Measurements from ENCODE around the gene TMED8.
"Not testable (repeated sequence)": the region's sequence is repeated elsewhere in the genome, so short reads cannot be mapped to it uniquely, and the experiment has no call there.

Gene TMED8

DNA sequence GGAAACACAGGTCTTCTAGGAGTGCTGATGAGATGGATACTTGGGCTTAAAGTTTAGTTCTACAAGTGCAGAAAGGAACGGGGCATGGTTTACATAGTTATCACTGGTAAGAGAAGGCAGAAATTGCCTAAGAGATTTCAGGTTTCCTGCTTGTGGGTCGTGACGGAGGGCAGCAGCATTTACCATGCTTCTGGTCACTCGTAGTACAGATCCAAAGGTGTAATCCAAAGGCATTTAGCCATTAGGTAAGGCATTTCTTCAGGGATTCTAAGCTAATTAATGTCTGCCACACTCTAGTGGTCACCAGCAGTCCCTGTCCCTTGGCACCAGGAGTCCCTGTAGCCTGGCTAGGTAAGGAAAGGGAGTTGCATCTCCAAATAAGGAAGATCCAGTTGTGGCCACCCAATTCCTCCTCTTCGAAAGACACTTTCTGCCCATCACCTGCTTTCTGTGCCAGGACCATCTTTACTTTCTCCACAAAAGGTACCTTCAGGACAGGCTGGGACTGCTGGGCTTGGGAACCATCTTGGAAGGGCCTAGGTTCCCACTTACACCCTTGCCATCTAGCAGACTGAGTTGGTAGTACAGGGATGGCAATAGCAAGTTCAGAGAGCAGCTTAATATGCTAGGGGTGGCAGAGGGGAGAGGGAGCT is 54.5 kb downstream of the TMED8 start:
- no peak for DNase-seq (ENCODE audit: low spot score)

DNA sequence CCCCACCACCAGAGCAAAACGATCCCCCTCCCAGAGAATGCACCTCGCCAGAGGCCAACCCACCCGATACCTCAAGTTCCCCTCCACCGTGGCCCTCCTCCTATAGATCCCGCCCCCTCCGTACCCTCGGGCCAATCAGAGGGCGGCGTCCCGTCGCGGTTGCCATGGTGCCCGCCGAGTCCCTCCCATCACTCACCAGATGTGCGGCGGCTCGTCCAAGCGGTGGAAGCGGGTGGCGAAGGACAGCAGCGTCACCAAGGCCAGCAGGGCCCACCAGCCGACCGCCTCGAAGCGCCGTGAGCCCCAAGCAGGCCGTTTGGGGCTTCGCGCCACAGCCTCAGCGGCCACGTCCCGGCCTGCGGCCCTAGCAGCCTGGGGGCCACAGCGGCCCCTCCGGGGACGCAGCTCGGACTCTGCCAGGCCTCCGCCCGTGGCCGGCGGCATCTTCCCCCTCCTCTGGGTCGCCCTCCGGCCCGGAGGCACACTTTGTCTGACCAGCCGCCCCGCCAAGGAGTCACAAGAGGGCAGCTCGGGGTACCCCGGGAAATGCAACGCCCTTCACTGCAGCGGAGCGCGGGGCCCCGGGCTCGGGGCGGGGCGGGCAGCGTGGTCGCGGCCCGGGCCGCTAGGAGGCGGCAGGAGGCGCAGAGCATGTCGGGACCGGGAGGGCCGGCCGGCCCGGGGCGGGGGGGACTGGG is 56.5 kb downstream of the TMED8 start, which contains the start of gene POMT2:
POMT2 (minus strand) TSS at position 646 of the 698 bp plus-strand sequence; CDS start at position 444, 202 bp downstream.
- peak; percentile 94 for DNase-seq (ENCODE audit: low spot score)

DNA sequence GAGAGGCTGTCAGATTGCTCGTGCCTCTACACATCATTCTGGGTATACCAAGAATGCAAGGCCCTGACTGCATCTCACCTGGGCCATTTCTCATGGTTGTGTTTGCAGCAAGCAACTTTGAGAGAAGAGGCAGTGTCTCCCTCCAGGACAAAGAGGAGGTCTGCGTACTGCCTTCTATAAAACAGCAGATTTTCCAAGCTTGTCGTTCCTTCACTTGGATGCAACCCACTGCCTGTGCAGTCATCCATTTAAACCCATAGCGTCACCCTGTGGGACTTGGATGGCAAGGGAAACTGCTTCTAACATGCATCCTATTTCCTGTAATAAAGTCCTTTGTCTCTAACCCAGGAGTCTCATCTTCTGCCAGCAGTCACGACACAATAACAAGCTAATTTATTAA is 57.5 kb downstream of the TMED8 start:
- no peak for DNase-seq (ENCODE audit: low spot score)

DNA sequence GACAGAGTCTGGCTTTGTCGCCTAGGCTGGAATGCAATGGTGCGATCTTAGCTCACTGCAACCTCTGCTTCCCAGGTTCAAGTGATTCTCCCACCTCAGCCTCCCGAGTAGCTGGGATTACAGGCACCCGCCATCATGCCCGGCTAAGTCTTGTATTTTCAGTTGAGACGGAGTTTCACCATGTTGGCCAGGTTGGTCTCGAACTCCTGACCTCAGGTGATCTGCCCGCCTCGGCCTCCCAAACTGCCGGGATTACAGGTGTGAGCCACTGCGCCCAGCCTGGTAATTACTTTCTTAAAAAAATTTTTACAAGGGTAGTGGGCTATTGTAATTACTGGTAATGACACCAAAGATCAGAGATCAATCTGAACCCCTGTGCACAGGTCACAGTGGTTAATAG is 58.1 kb downstream of the TMED8 start:
- not testable (repeated sequence) for DNase-seq (ENCODE audit: low spot score)

DNA sequence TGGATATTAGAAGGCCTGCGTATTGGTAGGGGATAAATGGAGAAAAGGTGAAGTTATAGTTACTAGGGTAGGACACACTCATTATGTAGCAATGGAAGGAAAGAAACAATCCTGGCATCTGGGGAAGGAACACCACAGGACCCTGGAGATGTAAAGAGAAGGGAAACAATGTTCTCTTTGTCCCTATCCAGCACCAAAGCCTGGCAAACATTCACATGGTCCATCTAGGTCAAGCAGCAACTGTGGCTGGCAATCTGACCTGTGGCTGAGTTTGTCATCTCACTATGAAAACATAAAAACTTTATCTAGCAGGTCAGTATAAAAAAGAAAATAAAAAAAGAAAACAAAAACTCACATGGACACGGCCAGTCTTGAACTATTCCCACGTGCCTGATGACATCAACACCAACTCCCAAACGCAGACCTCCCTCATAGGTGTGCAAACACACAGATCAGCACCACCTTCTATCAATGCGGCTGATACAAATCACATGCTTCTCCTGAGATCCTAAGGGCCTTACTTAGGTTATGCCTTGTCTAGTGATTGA is 58.8 kb downstream of the TMED8 start:
- DNase-seq (ENCODE audit: low spot score) = no peak

DNA sequence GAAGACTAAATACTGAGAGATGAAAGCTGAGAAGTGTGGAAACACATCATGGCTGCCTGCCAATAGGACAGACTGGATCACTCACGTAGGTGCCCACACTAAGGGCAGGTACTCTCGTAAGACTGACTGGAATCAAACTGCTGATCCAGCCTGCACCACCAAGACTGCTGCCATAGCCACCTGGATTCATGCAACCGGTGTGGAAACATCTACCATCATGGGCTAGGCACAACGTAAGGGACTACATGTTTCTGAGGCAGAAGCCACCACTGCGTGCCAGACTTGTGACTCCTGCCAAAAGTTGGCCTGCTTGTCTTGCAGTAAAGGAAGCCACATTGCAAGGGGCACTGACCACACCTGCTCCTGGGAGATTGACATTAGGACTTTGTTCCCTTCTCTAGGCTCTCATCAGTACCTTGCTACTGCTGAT is 60.0 kb downstream of the TMED8 start:
- DNase-seq (ENCODE audit: low spot score) = no peak

DNA sequence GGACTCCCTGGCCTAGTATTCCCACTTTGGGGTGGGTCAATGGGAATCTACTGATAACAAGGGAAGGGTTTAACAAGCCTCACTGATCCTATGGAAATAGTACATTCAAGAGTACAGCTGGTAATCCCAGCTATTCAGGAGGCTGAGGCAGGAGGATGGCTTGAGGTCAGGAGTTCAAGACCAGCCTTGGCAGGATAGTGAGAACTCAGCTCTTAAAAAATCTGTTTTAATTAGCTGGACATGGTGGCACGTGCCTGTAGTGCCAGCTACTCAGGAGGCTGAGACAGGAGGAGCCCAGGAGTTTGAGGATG is 60.7 kb downstream of the TMED8 start:
- no peak for DNase-seq (ENCODE audit: low spot score)

DNA sequence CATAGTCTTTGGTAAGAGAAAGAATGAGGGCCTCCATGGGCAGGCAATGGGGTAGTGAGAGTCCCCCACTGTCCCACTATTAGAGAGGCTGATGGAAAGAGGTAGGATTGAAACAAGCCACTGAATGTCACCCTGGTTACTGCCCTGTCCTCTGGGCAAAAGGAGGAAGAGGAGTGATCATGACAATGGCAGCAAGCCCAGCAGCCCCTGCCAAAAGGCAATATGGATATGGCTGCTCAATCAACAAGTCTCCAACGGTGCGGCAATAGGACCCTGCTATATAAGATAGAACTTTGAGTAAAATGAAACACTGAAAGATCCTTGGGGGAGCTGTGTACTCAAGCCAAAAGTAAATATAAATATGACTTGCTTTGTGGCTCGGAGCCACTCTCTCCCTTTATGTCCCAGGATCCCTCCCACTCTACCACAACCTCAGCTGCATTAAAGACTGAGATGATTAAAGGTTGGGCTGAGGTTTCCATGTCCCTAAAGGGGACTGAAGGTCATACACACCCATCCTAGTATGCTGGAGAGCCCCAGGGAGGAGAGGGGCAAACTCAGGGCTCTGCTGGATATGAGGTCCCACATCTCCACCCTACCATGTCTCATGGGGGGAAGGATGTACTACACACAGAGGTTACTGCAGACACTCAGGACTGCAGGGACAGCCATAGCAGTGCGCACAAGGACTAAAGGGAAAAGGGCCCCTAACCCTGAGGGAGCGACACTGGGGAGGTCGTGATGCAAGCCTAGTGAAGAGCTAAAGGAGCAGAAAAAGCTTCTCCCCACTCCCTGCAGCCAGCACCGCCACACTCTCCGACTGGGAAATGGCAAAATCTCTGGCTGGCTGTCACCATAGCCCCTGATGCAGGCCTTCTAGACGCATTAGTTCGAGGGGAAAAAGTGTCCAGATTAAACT is 62.1 kb downstream of the TMED8 start:
- no peak for DNase-seq (ENCODE audit: low spot score)

DNA sequence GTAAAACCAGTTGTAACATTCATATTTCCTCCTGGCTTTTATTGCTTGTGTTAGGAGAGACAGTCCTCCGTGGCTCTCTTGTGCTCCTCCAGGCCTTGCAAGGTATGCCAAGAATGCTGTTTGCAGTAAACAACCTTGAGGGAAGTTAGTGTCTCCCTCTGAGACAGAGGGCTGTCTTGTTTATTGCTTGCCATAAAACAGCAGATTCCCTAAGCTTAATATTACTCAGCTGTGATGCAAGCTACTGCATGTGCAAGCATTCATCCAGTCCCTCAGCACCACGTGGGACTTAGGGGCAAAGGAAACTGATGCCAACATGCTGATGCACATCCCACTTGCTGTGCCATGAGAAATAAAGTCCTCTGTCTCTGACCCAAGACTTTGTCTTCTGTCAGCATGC is 62.9 kb downstream of the TMED8 start:
- DNase-seq (ENCODE audit: low spot score) = no peak

DNA sequence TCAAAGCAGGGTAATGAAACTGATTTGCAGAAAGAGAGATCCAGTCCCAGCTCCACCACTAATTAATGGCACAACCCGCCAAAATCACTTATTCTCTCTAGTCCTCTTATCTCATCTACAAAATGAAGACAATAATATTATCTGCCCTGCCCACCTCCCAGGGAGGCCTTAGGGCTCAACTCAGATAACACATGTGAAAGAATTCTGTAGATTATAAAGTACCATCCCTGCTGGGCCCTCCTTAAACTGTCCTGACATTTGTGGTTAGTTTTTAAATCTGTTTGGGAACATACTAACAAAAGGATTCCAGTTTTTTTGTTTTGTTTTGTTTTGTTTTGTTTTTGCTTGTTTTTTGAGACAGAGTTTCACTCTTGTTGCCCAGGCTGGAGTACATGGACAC is 63.5 kb downstream of the TMED8 start:
- no peak for DNase-seq (ENCODE audit: low spot score)

DNA sequence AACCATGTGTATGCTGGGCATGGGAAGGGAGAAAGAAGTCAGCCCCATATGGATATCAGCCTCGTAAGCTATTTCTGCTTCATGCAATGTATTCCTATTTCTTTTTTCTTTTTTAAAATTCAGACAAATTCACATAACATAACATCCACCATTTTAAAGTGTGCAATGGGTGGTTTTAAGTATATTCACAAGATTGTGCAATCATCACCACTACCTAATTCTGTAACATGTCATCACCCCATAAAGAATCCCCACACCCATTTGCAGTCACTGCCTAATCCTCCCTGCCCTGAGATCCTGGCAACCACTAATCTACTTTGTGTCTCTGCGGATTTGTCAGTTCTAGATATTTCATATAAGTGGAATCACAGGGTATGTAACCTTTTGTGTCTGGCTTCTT is 65.7 kb downstream of the TMED8 start:
- no peak for DNase-seq (ENCODE audit: low spot score)

DNA sequence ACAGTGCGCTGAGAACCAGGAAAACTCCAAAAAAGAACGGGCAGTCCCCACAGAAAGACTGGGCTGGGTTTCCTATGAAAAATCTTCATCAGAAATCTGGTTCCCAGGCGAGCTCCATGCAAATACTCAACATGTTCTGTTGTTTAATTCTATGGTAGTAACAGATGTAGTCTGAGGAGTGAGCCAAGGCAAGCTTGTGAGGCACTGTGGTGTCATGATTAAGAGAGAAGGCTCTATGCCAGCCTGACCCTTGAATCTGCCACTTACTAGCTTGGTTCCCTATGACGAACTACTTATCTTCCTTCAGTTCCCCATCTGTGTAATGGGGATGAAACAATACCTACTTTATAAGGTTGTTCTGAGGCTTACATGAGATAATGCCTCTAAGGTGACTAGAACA is 66.9 kb downstream of the TMED8 start:
- DNase-seq (ENCODE audit: low spot score) = no peak

DNA sequence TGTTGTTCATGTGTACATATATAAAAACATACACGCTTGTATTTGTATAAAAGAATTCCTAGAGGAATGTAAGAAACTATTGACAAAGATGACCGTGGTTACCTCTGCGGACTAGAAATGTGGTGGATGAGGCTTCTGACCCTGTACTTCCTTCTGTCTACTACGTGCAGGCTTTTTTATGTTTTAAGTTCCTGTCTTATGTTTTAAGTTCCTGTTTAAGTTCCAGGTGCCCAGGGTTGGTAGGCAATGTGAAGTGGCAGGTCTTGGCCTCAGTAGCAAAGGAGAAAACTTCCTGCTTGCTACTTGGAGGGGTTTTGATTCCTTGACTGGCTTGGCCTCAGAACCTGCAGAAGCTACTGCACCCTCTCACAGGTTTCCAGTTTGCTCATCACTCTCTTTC is 67.8 kb downstream of the TMED8 start:
- DNase-seq (ENCODE audit: low spot score) = no peak

DNA sequence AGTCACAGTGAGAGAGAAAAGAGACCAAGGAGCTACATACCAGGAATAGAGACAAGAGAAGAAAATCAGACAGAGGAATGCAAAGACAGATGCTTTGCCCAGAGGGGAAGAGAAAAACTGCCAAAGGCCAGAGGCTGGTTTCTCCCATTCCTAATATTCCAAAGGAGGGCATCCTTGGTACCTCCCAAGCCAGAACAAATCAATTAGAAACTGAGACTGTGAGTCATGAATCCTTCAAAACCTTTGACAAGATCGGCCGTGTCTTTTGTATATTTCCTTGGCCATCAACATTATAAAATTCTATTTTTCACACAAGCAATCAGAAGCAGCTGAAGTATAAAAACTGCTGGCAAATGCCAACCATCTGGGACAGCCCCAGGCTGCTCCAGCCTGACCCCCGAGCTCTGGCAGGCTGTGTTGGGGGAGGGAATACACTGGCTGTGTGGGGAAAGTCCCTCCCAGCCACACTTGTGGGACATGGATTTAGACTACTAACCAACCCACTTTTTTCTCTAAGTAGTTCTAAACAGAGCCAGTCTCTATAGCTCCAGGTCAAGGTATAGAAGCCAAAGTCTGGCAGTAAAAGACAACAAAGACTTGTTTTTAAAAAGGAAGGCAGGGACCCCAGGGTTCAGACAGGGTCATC is 69.9 kb downstream of the TMED8 start:
- no peak for DNase-seq (ENCODE audit: low spot score)

DNA sequence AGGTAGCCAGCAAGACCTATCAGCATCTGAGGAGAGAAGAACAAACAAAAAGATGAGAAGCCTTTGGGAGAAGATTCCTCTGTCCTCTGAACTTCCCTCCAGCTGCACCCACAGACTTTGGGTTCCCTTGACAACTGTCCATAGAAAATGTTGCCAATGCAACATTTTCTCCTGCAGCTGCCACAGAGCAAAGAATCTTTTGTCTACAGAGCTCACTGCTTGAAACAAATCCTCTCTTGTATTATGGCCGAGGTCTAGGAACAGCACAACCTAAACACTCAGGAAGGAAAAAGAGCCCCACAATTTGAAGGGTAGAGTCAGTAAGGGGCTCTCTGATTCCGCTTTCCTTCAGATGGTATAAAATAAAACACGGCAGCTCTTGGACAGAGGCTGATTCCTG is 70.5 kb downstream of the TMED8 start:
- no peak for DNase-seq (ENCODE audit: low spot score)

DNA sequence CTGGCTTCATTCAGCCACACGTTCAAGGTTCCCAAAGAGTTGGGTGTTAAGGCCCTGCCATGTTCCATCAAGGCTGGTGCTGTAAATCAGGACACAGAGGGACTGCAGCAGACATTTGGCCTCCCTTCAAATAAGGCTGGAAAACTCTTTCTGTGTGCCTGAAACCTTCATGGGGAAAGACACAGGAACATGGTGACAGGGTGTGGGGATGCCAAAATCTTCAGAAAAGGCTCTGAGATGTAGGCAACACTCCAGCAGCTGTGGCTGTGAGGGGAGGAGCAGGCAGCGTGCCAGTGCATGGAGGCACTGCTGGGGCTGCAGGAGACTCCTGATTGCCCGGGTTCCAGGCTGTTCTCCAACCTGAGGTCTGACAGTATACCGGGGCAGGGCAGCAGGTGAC is 71.2 kb downstream of the TMED8 start:
- DNase-seq (ENCODE audit: low spot score) = no peak

DNA sequence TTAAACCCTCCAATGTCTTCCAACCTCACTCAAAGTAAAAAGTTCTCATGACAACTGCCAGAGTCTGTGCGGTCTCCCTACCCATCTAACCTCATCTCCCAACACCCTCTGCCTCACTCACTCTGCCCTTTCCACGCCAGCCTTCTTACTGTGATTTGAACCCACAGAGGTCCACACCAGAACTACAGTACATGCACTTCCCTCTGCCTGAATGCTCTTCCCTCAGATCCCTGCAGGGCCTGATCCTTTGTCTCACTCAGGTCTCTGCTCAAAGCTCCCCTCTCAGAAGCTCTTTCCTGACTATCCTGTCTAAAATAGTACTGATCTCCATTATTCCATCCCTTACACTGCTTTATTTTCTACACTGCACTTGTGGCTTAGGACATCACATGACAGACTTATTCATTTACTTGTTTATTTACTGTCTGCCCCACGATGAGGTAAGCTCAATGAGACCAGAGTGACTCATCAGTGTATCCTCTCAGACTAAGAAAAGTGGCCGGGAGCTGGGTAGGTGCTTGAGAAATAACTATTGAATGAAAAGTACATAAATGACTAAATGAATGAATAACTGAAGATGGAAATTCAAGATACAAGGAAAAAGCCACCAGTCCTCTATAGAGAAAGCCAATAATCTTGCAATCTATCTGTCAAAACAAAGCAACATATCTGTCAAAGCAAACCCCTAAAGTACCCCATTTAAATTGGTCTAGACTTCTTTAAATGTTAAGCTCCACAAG is 73.3 kb downstream of the TMED8 start:
- DNase-seq (ENCODE audit: low spot score) = no peak

DNA sequence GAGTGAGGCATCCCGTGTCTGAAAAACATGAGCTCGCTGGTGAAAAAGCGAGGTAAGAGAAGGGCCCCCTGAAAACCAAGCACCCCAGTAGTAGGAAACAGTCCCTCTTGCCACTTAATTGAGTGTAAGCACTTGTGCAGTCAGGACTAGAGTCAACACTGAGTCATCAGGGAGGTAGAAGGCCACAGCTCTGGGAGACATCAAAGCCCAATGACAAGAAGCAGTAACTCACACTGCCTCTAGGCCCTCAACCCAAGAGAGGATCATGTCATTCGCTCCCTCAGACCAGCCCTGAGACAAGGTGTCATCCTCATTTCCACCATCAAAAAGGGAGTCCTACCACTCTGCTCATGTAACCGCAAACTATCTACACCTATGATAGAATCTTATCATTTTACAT is 74.0 kb downstream of the TMED8 start:
- no peak for DNase-seq (ENCODE audit: low spot score)

DNA sequence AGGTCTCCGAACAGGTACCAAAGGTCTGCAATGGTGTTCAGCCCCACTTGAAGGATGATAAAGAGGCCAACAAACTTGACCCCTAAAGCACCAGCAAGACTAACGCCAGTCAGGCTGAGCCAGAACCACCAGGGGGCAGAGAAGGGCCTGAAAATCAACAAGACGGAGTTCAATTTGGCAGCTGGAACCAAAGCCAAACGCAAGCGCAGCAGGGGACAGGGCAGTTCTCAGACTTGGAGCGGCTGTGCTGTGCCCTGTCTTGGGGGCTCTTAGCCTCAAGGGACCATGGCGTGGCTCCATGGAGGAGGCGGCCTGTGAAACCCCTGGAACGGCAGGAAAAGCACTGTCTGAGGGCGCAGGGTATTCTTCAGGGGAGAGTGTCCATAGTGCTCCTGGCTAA is 75.8 kb downstream of the TMED8 start:
- peak; percentile 73 for DNase-seq (ENCODE audit: low spot score)

DNA sequence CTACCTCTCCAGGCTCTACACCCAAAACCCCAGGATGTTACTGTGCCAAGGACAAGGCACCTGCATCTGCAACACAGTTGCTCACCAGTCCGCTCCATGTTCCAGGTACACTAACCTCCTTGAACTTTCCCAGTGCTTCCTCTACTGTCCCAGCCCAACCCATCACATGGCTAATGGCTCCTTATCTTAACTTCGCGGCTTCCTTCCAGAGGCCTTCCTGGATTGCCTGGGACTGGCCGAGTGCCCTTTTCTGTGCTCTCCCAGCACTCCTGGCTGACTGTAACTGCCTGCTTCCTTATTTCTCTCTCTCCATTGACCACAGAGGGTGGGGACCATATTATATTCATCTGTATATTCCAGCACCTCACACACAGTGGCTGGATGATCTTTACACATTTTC is 77.1 kb downstream of the TMED8 start:
- DNase-seq (ENCODE audit: low spot score) = no peak

DNA sequence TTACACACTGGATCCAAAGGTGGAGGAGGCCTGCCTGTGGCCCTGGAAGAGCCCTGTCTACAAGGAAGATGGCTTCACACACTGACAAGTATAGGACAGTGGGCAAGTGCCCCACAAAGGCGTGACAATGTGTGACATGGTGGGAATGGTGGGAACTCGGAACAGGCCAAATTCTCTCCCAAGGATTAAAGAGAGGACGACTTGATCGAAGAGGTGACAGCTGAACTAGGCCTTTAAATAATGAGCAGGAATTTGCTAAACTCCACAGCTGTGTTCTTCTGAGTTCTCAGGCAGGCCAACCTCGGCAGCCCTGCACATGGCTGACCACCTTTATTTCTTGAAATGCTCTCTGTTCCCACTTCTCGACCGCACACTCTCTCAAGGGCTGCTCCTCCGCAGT is 80.0 kb downstream of the TMED8 start:
- DNase-seq (ENCODE audit: low spot score) = no peak

DNA sequence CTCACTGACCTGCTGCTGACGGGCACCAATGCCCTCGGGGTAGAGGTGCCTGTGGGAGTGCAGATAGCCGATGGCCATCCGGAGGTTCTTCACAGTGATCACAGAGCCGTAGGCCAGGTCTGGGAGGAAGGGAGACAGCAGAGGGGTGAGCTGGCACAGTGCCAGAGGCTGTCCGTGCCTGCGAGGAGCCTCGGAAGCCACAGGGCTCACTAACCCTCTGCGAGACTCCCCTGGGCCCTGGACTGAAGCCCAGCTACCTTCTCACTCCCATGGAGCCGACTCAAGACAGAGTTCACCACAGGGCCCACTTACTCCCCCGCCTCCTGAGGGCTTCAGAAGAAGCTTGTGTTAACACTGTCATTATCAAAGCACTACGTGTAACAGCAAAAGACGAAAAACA is 80.7 kb downstream of the TMED8 start:
- no peak for DNase-seq (ENCODE audit: low spot score)

Data from germinal center (tissue), 1 donor.